K562 (cell line): Measurements from ENCODE around the gene OPCML. TPM values are rescaled to one million over a fixed set of nuclear protein-coding genes. Genes with fewer than 3 reads are reported as not detected.

ENCODE experiments used
- ATAC-seq: fragments of 200-7000 bp; cut with Tn5 transposase; 3 replicates; pipeline ENCODE4 v1.9.1; 2020; ENCODE audit warnings: moderate library complexity
- BruUV-seq: library from RNA; stranded (reverse); fragments of 400-500 nt; replicated peaks from 2 replicates; lab custom pipeline; 2021; lab: Mats Ljungman, UMichigan
- CTCF ChIA-PET: fragments of 300-600 bp; formaldehyde crosslinking; extraction: SDS; loops from one replicate; lab custom pipeline; 2021; ENCODE audit warnings: low intra/inter-chr PET ratio; lab: Yijun Ruan, JAX
- POLR2A ChIA-PET: fragments of 300-600, 350-650 bp; sonication (Branson Sonifier 250); formaldehyde crosslinking; extraction: SDS; loops from one replicate; lab custom pipeline; 2021; ENCODE audit warnings: antibody characterized with exemption, inconsistent platforms; lab: Yijun Ruan, JAX
- DNase-seq, 4 experiments: peaks; one replicate each; pipeline versions ENCODE4 v3.0.0 to v3.0.0-alpha.2; 2011 to 2018; ENCODE audit warnings: low spot score in 3 of 4, mixed read lengths in 3 of 4; ENCODE audit errors: extremely low read depth in 1 of 4
- FAIRE-seq: peaks from 2 replicates; lab custom pipeline; 2011; peaks lifted over from hg19 to GRCh38; lab: Jason Lieb, UNC
- H2AFZ ChIP-seq: 2 replicates; pipeline ENCODE4 v1.6.0; 2011; ENCODE audit warnings: low read depth, low read length, control low read depth, inconsistent platforms
- H3K27ac ChIP-seq: fragments of 200-600 bp; 3 replicates; pipeline ENCODE4 v1.8.0; 2011; ENCODE audit warnings: low read depth, mild to moderate bottlenecking, control low read depth, inconsistent platforms, low read length, moderate library complexity, mixed read lengths; ENCODE audit errors: extremely low read depth
- H3K27me3 ChIP-seq, 2 experiments: fragments of 300-600 bp in 1 of 2; 2 replicates in 1 of 2; 3 replicates in 1 of 2; pipeline versions ENCODE4 v1.6.0 to v1.8.0; 2011; ENCODE audit warnings: inconsistent platforms in 2 of 2, low read length in 2 of 2, mild to moderate bottlenecking in 1 of 2, mixed read lengths in 1 of 2, moderate library complexity in 1 of 2; ENCODE audit not compliant: control insufficient read depth in 2 of 2, insufficient read depth in 2 of 2
- H3K36me3 ChIP-seq: fragments of 300-600 bp; 3 replicates; pipeline ENCODE4 v1.8.0; 2011; ENCODE audit warnings: mild to moderate bottlenecking, low read length, inconsistent platforms; ENCODE audit not compliant: control insufficient read depth, insufficient read depth
- H3K4me1 ChIP-seq, 2 experiments: fragments of 200-600 bp in 1 of 2; replicated peaks in 1 of 2; 2 replicates in 1 of 2; 3 replicates in 1 of 2; pipeline versions ENCODE4 v1.5.1 to v1.8.0; 2011; ENCODE audit warnings: inconsistent platforms in 2 of 2, low read length in 2 of 2, mild to moderate bottlenecking in 1 of 2, mixed read lengths in 1 of 2, moderate library complexity in 1 of 2; ENCODE audit not compliant: control insufficient read depth in 2 of 2, insufficient read depth in 2 of 2
- H3K4me2 ChIP-seq: 2 replicates; pipeline ENCODE4 v1.6.1; 2011; ENCODE audit warnings: low read length, control low read depth, inconsistent platforms, mixed read lengths; ENCODE audit not compliant: insufficient read depth
- H3K4me3 ChIP-seq: fragments of 200-600 bp; sonication (generic), shearing (Covaris generic); 2 replicates; pipeline ENCODE4 v1.5.1; 2016; ENCODE audit warnings: control low read depth, inconsistent platforms
- H3K79me2 ChIP-seq: fragments of 200-600 bp; 3 replicates; pipeline ENCODE4 v1.8.0; 2011; ENCODE audit warnings: low read length, inconsistent platforms; ENCODE audit not compliant: control insufficient read depth, insufficient read depth
- H3K9ac ChIP-seq, 2 experiments: 2 replicates each; pipeline versions ENCODE4 v1.6.0 to v1.6.1; 2011; ENCODE audit warnings: low read depth in 2 of 2, low read length in 2 of 2, control low read depth in 1 of 2, inconsistent platforms in 1 of 2, mild to moderate bottlenecking in 1 of 2, mixed read lengths in 1 of 2; ENCODE audit not compliant: insufficient read depth in 1 of 2
- H3K9me1 ChIP-seq: one replicate; pipeline ENCODE4 v1.6.0; 2011; ENCODE audit warnings: inconsistent platforms, mild to moderate bottlenecking, low read length, moderate library complexity; ENCODE audit not compliant: control insufficient read depth, insufficient read depth
- H3K9me3 ChIP-seq: replicated peaks from 2 replicates; pipeline ENCODE4 v1.5.1; 2011; ENCODE audit warnings: low read depth, low read length, inconsistent platforms; ENCODE audit not compliant: control insufficient read depth, insufficient read depth
- H4K20me1 ChIP-seq: replicated peaks from 2 replicates; pipeline ENCODE4 v1.6.1; 2011; ENCODE audit warnings: low read length, inconsistent platforms, mixed read lengths; ENCODE audit not compliant: control insufficient read depth, insufficient read depth
- KLF6 ChIP-seq: fragments of 250-450 bp; sonication (Bioruptor Pico); IDR thresholded peaks from 2 replicates; pipeline ENCODE4 v1.4.0; 2020; ENCODE audit warnings: mild to moderate bottlenecking, moderate library complexity, borderline replicate concordance
- NR3C1 ChIP-seq: sonication (generic); formaldehyde crosslinking; IDR thresholded peaks from 2 replicates; pipeline ENCODE4 v1.8.1; 2022; ENCODE audit warnings: missing genetic modification reagents
- PTRF ChIP-seq: fragments of 450-650 bp; IDR thresholded peaks from 2 replicates; pipeline ENCODE4 v1.6.1; 2016; ENCODE audit warnings: mild to moderate bottlenecking, missing genetic modification characterization, missing compliant biosample characterization
- ZZZ3 ChIP-seq: fragments of 450-650 bp; IDR thresholded peaks from 2 replicates; pipeline ENCODE4 v1.6.1; 2016; ENCODE audit warnings: antibody characterized with exemption, mild to moderate bottlenecking, moderate library complexity
- WGBS: fragments of 100-300 bp; shearing (Covaris generic); methylation state at CpG from one replicate; pipeline ENCODE4 v1.1.6; 2016; ENCODE audit warnings: low coverage, mixed read lengths; ENCODE audit not compliant: insufficient coverage; ENCODE audit errors: missing lambda C conversion rate; 5-methylcytosine and 5-hydroxymethylcytosine counted together
- in situ Hi-C: fragments of 300-500 bp; cut with MboI; formaldehyde crosslinking; loops from 4 replicates; pipeline ENCODE4 v1.15.0; 2018; ENCODE audit warnings: inconsistent platforms, mixed read lengths
- intact Hi-C: fragments of 100-400 bp; cut with micrococcal nuclease; formaldehyde crosslinking; loops from 2 replicates; pipeline ENCODE4 v1.14.2; 2022
- polyA plus RNA-seq, 8 experiments: library from polyadenylated mRNA; depleted of rRNA in 4 of 8; stranded (reverse) in 5 of 8; unstranded in 3 of 8; fragments of >200 nt; fragmentation: Nextera tagmentation in 2 of 8; fragmentation: Illumina TruSeq in 1 of 8; extraction: Ambion mirVana in 2 of 8; extraction: Trizol in 1 of 8; gene quantifications; 2 replicates each; pipeline versions ENCODE4 v1.2.1 to v1.2.3, GENCODE V29; 2011 to 2014; ENCODE audit warnings: inconsistent platforms in 1 of 8, missing spikeins in 1 of 8
- total RNA-seq, 7 experiments: library from RNA; depleted of rRNA in 6 of 7; stranded (reverse); fragments of >200 nt in 6 of 7; fragmentation: Illumina TruSeq in 2 of 7; extraction: Trizol in 2 of 7; gene quantifications; 2 replicates each; pipeline versions ENCODE4 v1.2.1 to v1.2.3, GENCODE V29; 2011 to 2021; ENCODE audit warnings: low replicate concordance in 1 of 7
- TF ChIP-seq, protein P1 (sequence below): fragments of 450-650 bp; formaldehyde crosslinking; conservative IDR thresholded peaks from 2 replicates; pipeline ENCODE4 v1.4.0; 2022; ENCODE audit warnings: mild to moderate bottlenecking, missing genetic modification characterization

The OPCML gene
- total and polyA plus RNA-seq, 9 of the 15 experiments (the other 6 are each of a cell fraction or from before 2014, with no cell fraction given) = not detected

DNA sequence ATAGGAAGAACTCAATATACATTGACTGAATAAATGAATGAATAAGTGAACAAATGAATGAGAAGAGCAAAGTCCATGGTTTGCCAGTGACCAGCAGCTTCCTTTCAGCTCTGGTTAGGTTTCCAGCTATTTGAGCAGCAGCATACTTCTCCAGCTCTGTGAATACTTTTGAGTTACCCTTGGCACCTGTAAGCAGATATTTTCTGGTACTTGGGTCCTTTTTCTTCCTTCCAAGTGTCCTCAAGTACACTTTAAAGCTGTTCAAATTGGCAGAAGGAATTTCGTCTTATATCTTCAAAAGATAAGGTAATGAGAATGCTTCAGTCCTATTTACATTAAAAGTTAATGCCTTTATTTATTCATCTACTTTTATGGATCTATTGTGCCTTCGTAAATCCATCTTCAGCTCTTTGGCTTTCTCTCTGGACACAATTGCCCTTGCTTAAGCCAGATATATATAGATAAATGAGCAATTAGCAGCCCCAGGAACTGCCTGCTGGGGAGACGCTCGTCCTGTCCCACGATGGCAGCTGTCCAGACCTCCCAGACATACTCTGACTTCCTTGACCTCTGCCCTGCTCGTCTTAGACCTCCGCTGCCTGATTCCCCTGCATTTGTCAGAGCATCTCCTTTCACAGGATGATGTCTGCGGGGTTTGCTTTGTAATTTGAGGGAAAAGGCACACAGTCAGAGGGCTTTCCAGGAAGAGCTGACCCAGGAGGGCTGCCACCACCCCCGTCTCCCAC lies 926.3 kb downstream of the OPCML start:
- Histone ChIP-seq H3K79me2 (no peaks in the 10 kb centered on the region), H3K27ac (no peak overlapping the region), H3K9me3 (no peaks in the 10 kb centered on the region), H3K36me3 (no peaks in the 10 kb centered on the region), H3K4me2 (no peak overlapping the region), H3K4me3 (no peak overlapping the region), H4K20me1 (no peaks in the 10 kb centered on the region), H3K27me3 (no peaks in the 10 kb centered on the region), H2AFZ (no peak overlapping the region), H3K9me1 (no peaks in the 10 kb centered on the region), H3K4me1 (no peaks in the 10 kb centered on the region), H3K9ac (no peak overlapping the region)
- ATAC-seq (no peak), FAIRE-seq (no peak), DNase-seq (no peak)
- CTCF ChIA-PET = no interaction called here
- intact Hi-C loops (no loop called here), in situ Hi-C loops (no loop called here)
- WGBS = under 1% methylated on average over 9 of the region's 9 CpGs
- no TSS peak for BruUV-seq
- TF ChIP-seq PTRF (tag) (no peak), KLF6 (CRISPR knock-in tag) (no peak), NR3C1 (CRISPR knock-in tag) (no peak), ZZZ3 (no peak)
- TF ChIP-seq, protein P1, sequence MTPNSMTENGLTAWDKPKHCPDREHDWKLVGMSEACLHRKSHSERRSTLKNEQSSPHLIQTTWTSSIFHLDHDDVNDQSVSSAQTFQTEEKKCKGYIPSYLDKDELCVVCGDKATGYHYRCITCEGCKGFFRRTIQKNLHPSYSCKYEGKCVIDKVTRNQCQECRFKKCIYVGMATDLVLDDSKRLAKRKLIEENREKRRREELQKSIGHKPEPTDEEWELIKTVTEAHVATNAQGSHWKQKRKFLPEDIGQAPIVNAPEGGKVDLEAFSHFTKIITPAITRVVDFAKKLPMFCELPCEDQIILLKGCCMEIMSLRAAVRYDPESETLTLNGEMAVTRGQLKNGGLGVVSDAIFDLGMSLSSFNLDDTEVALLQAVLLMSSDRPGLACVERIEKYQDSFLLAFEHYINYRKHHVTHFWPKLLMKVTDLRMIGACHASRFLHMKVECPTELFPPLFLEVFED (CRISPR knock-in tag) = no peak
- POLR2A ChIA-PET = no interaction called here
